HG02885 (cell line): ENCODE measurements around the gene HNRNPA3.
"Not testable (repeated sequence)": the region's sequence is repeated elsewhere in the genome, so short reads cannot be mapped to it uniquely, and the experiment has no call there.

Experiments used
- ATAC-seq: cut with Tn5 transposase; IDR thresholded peaks from one replicate; pipeline ENCODE4 v1.9.1; 2021; ENCODE audit warnings: mild to moderate bottlenecking; ENCODE audit not compliant: unreplicated experiment, poor library complexity

Gene HNRNPA3

GRCh38 chr2:177187631-177188312, 24.8 kb upstream of the HNRNPA3 start:
- ATAC-seq, result no peak

- no peak for ATAC-seq
These were observed 23.8 kb upstream of the HNRNPA3 start for GRCh38 chr2:177188482-177189469.

GRCh38 chr2:177190941-177191340, 21.7 kb upstream of the HNRNPA3 start:
- ATAC-seq, result no peak

- ATAC-seq, result no peak
These were observed 19.8 kb upstream of the HNRNPA3 start for GRCh38 chr2:177192788-177193187.

GRCh38 chr2:177193240-177193639, 19.4 kb upstream of the HNRNPA3 start:
- ATAC-seq, result peak; percentile 78

- ATAC-seq, result no peak
These were observed 17.4 kb upstream of the HNRNPA3 start for GRCh38 chr2:177195194-177195593.

GRCh38 chr2:177200419-177200818, 12.2 kb upstream of the HNRNPA3 start:
- ATAC-seq, result not testable (repeated sequence)

GRCh38 chr2:177201919-177202346, 10.7 kb upstream of the HNRNPA3 start:
- no peak for ATAC-seq

- no peak for ATAC-seq
These were observed 8.2 kb upstream of the HNRNPA3 start for GRCh38 chr2:177204417-177204816.

GRCh38 chr2:177207101-177207500, 5.5 kb upstream of the HNRNPA3 start:
- ATAC-seq, result peak; percentile 66

GRCh38 chr2:177211169-177211568, 1.4 kb upstream of the HNRNPA3 start:
- no peak for ATAC-seq

GRCh38 chr2:177211576-177212105, 953 bp upstream of the HNRNPA3 start:
- ATAC-seq, result no peak

GRCh38 chr2:177212891-177213856, 580 bp downstream of the HNRNPA3 start:
- ATAC-seq, result peak; percentile 52

GRCh38 chr2:177217247-177217843, 4.8 kb downstream of the HNRNPA3 start:
- ATAC-seq, result no peak

GRCh38 chr2:177219787-177220186, 7.2 kb downstream of the HNRNPA3 start:
- not testable (repeated sequence) for ATAC-seq

GRCh38 chr2:177221534-177221933, 8.9 kb downstream of the HNRNPA3 start:
- no peak for ATAC-seq

GRCh38 chr2:177221970-177222369, 9.4 kb downstream of the HNRNPA3 start:
- no peak for ATAC-seq

GRCh38 chr2:177223436-177223835, 10.8 kb downstream of the HNRNPA3 start:
- not testable (repeated sequence) for ATAC-seq

- no peak for ATAC-seq
These were observed 13.4 kb downstream of the HNRNPA3 start for GRCh38 chr2:177225965-177226360.
